HEK293T (cell line): ENCODE results near the gene PLEKHM1.

Source experiments
- ARNT ChIP-seq: fragments of 450-650 bp; IDR thresholded peaks from 2 replicates; pipeline ENCODE4 v1.6.1; 2017; ENCODE audit warnings: mild to moderate bottlenecking
- BHLHE40 ChIP-seq: fragments of 450-650 bp; IDR thresholded peaks from 2 replicates; pipeline ENCODE4 v1.6.1; 2016; ENCODE audit warnings: mild to moderate bottlenecking, moderate library complexity, borderline replicate concordance
- ELF4 ChIP-seq: fragments of 450-650 bp; IDR thresholded peaks from 2 replicates; pipeline ENCODE4 v1.6.1; 2017; ENCODE audit warnings: antibody characterized with exemption
- FOXA1 ChIP-seq: fragments of 450-650 bp; IDR thresholded peaks from 2 replicates; pipeline ENCODE4 v1.6.1; 2016; ENCODE audit warnings: mild to moderate bottlenecking
- FOXK2 ChIP-seq: fragments of 450-650 bp; IDR thresholded peaks from 2 replicates; pipeline ENCODE4 v1.6.1; 2016; ENCODE audit warnings: mild to moderate bottlenecking
- FOXM1 ChIP-seq: fragments of 450-650 bp; IDR thresholded peaks from 2 replicates; pipeline ENCODE4 v1.6.1; 2017; ENCODE audit warnings: mild to moderate bottlenecking, borderline replicate concordance
- HDGF ChIP-seq: fragments of 450-650 bp; IDR thresholded peaks from 2 replicates; pipeline ENCODE4 v1.6.1; 2017; ENCODE audit warnings: antibody characterized with exemption, borderline replicate concordance
- LEF1 ChIP-seq: fragments of 450-650 bp; IDR thresholded peaks from 2 replicates; pipeline ENCODE4 v1.6.1; 2017; ENCODE audit warnings: mild to moderate bottlenecking, borderline replicate concordance
- NFRKB ChIP-seq: fragments of 450-650 bp; IDR thresholded peaks from 2 replicates; pipeline ENCODE4 v1.6.1; 2016; ENCODE audit warnings: mild to moderate bottlenecking, moderate library complexity
- SP1 ChIP-seq: fragments of 450-650 bp; IDR thresholded peaks from 2 replicates; pipeline ENCODE4 v1.6.1; 2017
- SUZ12 ChIP-seq: fragments of 450-650 bp; IDR thresholded peaks from 2 replicates; pipeline ENCODE4 v1.6.1; 2016; ENCODE audit warnings: mild to moderate bottlenecking
- TARDBP ChIP-seq: fragments of 450-650 bp; IDR thresholded peaks from 2 replicates; pipeline ENCODE4 v1.6.1; 2016
- ZNF384 ChIP-seq: fragments of 450-650 bp; IDR thresholded peaks from 2 replicates; pipeline ENCODE4 v1.6.1; 2016

DNA sequence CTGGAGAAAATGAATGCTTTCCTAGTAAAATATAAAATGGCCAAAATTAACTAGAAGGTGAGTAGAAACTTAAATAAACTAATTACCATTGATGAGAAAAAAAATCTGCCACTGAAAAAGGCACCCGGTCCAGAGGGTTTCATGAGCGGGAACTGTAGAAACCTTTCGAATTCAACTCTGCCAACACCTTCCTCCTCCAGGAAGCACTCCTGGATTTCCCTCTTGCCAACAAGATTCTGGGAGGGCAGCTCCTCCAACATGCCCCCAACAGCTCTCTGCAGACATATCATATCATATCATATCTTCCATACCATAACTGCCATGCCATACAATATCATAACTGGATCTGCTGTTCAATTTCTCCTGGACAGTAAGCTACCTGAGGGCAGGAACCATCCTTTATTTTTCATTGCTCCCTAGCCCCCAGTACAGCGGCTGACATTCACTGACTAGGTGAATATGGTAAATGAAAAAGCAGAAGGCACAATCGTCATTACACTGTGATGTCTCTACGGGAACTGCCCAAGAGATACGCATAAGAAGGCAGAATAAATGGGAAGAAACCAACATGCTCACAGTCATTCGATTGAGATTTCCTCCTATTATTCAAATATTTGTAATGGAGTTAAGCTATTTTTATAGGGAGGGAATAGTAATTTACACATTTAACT lies 67.1 kb downstream of the PLEKHM1 start:
- TF ChIP-seq LEF1 (no peak), ARNT (no peak), SP1 (no peak), ZNF384 (no peak), FOXM1 (no peak), ELF4 (no peak), SUZ12 (no peak), FOXK2 (no peak), HDGF (no peak), NFRKB (no peak), TARDBP (no peak), FOXA1 (no peak), BHLHE40 (no peak)
